GM18517 (cell line): ENCODE measurements around the gene ZNF358.

ENCODE experiments used
- ATAC-seq: cut with Tn5 transposase; IDR thresholded peaks from one replicate; pipeline ENCODE4 v1.9.1; 2021; ENCODE audit warnings: mild to moderate bottlenecking, moderate library complexity; ENCODE audit not compliant: unreplicated experiment

ZNF358 gene

DNA sequence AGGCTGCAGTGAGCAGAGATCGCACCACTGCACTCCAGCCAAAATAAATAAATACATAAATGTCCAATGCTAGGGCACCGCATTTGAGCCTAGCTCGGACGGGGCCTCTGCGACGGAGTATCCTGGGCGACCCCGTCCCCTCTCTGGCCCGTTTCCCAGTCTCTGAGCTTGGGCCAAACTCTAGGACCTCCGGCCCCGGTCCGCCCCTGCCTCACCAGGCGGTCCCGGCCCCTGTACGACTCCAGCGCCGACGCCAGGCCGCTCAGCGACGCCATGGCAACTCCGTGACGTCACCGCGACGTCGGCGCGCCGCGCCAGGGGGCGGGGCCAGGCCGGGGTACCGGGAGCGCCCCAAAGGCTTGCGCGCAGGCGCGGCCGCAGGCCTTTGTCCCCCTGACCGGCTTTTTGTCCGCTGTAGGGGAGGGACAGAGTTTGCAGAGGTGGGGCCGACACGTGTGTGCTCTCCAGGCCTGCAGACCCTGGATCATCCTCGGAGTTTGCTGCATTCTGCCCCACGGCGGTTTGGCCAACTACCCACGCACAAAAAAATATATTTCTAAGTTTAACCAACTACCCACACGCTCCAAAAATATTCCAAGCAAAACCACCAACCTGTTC, 27.1 kb upstream of the ZNF358 start, which contains the start of gene PEX11G:
PEX11G (minus strand) TSS at position 300 of the 618 bp plus-strand sequence; CDS start at position 275, 25 bp downstream.
- no peak for ATAC-seq

DNA sequence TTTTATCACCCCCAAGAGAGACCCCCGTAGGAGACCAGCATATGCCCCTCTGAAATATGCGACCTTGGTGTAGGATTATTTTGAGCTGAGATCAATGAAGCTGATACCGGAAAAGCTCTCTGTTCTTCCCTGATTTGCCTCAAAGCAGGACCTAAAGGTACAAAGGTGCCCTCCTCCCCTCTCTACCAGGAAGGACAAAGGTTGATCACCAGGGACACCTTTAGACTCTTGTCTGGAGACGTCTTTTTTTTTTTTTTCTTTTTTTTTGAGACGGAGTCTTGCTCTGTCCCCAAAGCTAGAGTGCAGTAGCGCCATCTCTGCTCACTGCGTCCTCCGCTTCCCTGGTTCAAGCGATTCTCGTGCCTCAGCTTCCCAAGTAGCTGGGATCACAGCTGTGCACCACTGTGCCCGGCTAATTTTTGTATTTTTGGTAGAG, 26.3 kb upstream of the ZNF358 start:
- ATAC-seq, result no peak

DNA sequence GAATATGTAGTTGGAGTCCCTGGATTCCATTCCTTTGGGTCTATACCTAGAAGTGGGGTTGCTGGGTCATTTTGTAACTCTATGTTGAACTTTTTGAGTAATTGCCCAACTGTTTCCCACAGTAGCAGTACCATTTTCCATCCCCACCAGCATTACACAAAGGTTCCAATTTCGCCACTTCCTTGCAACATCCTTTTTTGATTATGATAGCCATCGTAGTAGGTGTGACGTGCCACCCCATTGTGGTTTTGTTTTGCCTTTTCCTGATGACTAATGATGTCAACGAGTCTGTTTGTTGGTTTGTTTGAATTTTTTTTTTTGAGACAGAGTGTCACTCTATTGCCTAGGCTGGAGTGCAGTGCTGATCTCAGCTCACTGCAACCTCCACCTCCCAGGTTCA, 23.8 kb upstream of the ZNF358 start:
- ATAC-seq, result no peak

DNA sequence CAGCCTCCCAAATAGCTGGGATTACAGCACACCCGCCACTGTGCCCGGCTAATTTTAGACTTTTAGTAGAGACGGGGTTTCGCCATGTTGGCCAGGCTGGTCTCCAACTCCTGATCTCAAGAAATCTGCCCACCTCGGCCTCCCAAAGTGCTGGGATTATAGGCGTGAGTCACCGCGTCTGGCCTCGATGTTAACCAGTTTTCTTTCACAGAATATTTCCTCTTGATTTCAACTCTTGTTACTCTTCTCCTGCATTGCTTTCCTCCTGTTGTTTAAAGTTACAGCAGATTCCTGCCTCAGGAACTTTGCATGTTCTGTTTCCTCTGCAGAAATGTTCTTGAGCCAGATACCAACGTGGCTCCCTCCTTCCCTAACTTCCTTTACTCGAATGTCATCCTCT, 23.3 kb upstream of the ZNF358 start:
- no peak for ATAC-seq

- no peak for ATAC-seq
Observed at GRCh38 chr19:7494416-7495098, 21.3 kb upstream of the ZNF358 start.

- ATAC-seq, result no peak
Observed at GRCh38 chr19:7497292-7497691, 18.6 kb upstream of the ZNF358 start.

- no peak for ATAC-seq
Observed at GRCh38 chr19:7500811-7501450, 15.0 kb upstream of the ZNF358 start.

GRCh38 chr19:7502552-7502951, 13.4 kb upstream of the ZNF358 start:
- ATAC-seq, result no peak

GRCh38 chr19:7504684-7505083, 11.2 kb upstream of the ZNF358 start:
- no peak for ATAC-seq

DNA sequence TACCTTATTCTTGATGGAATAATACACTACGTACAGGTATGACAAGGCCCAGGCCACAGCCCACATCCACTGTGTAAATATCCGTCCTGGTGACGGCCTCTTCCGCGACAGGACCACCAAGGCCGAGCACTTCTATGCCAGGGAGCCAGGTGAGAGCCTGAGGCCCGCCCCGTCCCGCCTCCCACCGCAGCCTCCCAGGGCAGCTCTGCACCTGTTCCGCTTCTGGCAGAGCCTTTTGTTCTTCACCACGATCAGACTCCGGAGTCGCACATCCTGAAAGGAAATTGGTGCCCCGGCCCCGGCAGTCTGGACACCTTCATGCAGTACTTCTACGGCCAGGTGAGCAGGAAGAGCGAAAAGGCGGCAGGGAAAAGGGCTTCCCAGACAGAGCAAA, 10.6 kb upstream of the ZNF358 start:
- no peak for ATAC-seq

DNA sequence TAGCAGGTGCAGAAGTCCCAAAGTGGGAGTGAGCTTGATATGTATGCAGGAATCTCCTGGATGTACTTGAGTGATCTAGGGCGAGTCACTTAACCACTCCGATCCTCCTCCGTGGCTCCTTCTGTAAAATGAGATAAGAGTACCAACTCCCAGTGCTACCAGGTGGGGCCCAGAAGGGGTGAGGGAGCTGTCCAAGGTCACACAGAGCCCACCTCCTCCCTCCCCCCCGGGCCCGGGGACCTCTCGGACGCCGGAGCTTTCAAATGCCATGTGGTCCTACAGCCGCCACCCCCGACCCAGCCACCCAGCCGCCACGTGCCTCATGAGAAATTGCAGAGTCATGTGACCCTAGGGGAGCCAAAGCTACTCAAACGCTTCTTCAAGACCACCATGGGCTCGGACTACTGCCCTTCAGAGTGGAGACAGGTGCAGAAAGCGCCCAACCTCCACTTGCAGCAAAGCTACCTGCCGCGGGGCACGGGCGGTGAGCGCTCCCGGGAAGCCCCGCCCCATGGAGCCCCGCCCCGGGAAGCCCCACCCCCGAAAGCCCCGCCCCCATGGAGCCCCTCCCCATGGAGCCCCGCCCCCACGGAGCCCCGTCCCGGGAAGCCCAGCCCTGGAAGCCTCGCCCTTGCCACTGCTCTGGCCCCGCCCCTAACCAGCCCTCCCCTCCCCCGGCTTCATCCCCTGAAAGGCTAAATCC, 10.1 kb upstream of the ZNF358 start:
- ATAC-seq, result no peak

DNA sequence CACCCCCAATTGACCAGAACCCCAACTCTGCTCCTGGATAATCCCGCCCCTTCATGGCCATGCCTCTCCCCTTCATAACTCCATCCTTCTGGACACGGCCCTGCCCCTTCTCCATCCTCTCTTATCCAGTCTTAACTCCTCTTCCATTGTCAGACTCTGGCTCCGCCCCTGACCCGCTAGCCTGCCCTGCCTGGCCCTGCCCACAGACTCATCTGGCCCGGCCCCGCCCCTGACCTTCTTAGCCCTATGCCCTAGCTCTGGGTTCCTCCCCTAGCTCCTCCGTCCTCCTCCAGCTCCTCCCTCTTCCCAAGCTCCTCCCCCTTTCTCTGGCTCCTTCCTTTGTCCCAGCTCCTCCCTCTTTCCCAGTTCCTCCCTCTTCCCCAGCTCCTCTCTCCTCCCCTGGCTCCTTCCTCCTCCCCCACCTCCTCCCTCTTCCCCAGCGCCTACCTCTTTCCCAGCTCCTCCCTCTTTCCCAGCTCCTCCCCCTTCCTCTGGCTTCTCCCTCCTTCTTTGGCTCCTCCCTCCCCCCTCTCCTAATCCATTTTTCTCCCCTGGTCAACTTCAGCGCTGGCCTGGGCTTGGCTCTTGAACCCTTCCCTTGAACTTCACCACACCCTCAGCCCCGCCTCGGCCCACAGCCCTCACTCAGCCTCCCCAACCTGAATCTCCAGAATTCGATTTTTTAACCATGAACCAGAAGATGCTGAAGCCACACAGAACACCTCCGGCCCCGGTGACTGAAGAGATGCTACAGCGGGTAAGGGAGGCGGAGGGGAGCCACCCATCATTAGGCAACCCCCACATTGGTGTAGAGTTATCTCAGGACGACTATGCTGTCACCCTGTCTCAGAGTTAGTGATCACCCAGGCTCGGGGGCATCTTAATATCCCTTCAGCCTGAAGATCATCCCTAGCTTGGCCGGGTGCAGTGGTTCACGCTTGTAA, 9.2 kb upstream of the ZNF358 start:
- ATAC-seq, result no peak

DNA sequence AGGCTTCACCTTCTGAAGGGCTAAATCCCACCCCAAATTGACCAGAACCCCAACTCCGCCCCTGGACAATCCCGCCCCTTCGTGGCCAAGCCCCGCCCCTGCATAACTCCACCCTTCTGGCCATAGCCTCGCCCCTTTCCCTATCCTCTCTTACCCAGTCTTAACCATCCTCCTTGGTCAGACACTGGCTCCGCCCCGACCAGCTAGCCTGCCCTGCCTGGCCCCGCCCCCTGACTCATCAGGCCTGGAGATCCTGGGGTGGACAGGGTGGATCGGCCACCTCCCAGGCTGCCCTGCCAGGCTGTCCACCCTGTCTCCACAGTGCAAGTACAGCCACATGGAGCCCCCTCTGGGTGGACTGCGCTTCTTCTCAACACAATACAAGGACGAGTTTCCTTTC, 8.0 kb upstream of the ZNF358 start:
- no peak for ATAC-seq

GRCh38 chr19:7509625-7510024, 6.3 kb upstream of the ZNF358 start:
- no peak for ATAC-seq

DNA sequence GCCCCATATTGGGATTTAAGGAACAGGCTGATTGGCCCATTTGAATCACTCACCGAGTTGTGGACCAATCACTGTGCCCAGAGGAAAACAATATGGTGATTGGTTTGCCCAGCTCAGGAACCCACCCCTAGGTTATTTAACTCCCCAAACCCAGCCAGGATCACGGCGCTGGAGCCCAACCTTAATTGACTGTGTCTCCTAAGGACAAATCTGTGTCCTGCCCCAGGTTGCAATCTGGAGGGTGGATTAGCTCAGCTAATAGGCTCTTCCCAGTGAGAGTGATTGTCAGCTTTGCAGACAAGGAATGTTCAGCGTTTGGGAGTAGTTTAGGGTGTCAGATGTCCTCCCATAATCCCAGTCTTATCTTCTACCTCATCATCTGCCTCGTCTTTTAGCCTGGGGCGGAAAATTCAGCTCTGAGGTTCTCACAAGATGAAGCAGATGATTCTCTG, 3.5 kb upstream of the ZNF358 start:
- no peak for ATAC-seq

DNA sequence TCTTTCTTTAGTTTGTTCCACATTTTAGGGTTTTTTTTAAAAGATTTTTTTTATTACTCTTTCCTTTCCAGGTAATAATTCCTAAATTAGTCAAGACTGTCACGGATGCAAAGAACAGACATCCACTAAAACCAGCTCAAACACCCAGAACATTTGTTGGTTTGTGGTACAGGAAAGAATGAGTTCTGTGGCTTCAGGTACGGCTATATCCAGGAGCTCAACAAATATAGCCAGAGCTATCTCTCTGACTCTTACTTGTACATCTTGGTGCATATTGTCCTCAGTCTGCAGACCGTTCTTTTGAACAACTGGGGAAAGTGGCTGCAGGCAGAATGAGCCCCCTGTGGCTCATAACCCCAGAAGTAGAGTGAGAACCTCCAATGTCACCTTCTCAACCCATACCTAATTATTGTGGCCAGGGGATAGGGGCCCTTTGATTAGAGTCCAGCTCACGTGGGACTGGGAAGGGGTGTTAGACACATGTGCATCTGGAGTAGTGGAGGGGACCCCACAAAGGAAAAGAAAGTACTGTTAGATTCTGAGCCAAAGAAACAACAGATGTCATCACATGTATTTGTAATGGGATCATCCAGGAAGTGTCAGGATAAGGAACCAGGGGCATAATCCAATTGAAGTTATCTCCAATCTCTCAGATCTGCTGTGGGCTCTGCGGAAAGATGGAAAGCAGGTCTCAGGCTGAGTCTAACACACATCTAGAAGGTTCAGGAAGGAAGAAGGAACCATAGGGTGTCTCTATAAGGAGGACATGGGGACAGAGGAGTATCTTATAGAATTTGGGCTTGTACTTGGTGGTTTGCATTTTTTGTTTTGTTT, 1.9 kb upstream of the ZNF358 start:
- ATAC-seq, result no peak

GRCh38 chr19:7515110-7515644, 726 bp upstream of the ZNF358 start:
- ATAC-seq, result no peak

GRCh38 chr19:7516333-7516732, 430 bp downstream of the ZNF358 start:
- ATAC-seq, result no peak

DNA sequence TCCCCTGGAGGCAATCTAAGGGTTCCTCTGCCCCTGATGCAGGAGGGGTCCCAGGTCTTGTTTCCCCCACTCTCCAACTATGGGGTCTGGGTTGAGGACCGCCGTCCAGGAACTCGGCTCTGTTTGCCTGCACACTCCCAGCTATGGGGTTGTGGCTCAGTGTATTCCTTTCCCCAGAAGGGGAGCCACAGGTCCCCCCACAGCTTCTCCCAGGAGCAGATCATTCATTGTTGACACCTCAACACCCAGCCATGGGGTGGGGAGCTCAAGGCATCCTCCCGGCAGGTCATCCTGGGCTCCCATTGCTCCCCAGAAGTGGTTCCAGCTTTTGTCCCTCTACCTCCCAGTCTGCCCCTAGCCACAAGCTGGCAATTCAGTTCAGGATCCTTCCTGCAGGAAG, 975 bp downstream of the ZNF358 start:
- no peak for ATAC-seq
